B cell (primary cell): ENCODE data around the gene EDDM3A. TPM values are rescaled to one million over a fixed set of nuclear protein-coding genes. Genes with fewer than 3 reads are reported as not detected.

Experiments
- ATAC-seq: fragments of 200-7000 bp; cut with Tn5 transposase; one replicate; pipeline ENCODE4 v1.10.0; 2021; ENCODE audit warnings: low read depth, mild to moderate bottlenecking, moderate number of reproducible peaks, moderate library complexity
- CTCF ChIA-PET: fragments of 350-600 bp; sonication (Branson Sonifier 250); formaldehyde crosslinking; loops from one replicate; lab custom pipeline; 2021; ENCODE audit warnings: antibody characterized with exemption, inconsistent platforms; lab: Charles Lee
- POLR2A ChIA-PET: fragments of 350-600 bp; sonication (Branson Sonifier 250); formaldehyde crosslinking; loops from one replicate; lab custom pipeline; 2021; ENCODE audit warnings: antibody characterized with exemption; lab: Charles Lee
- DNase-seq: peaks from one replicate; pipeline ENCODE4 v3.0.0; 2013
- H2AFZ ChIP-seq: 2 replicates; pipeline ENCODE4 v1.6.1; 2012; ENCODE audit warnings: mild to moderate bottlenecking, low read depth, low read length; ENCODE audit not compliant: insufficient read depth, poor library complexity, severe bottlenecking
- H3K27ac ChIP-seq, 2 donors: 1 replicate in 1 of 2; 2 replicates in 1 of 2; pipeline ENCODE4 v1.5.1; 2012 to 2013; ENCODE audit warnings: low read length in 2 of 2, mild to moderate bottlenecking in 2 of 2, moderate library complexity in 1 of 2
- H3K27me3 ChIP-seq, 4 experiments: fragments of 200-600 bp in 1 of 4; sonication (generic) in 1 of 4; replicated peaks in 1 of 4; 1 replicate in 2 of 4; 2 replicates in 2 of 4; pipeline versions ENCODE4 v1.6.1 to v1.7.0; 2013 to 2016; ENCODE audit warnings: low read length in 3 of 4, mild to moderate bottlenecking in 2 of 4, mixed read lengths in 1 of 4, moderate library complexity in 1 of 4; ENCODE audit not compliant: insufficient read depth in 4 of 4, control insufficient read depth in 3 of 4; ENCODE audit errors: control extremely low read depth in 1 of 4
- H3K36me3 ChIP-seq, 2 experiments: replicated peaks in 1 of 2; 1 replicate in 1 of 2; 2 replicates in 1 of 2; pipeline versions ENCODE4 v1.6.1 to v1.7.1; 2013; ENCODE audit warnings: low read length in 1 of 2; ENCODE audit not compliant: insufficient read depth in 2 of 2, control insufficient read depth in 1 of 2; ENCODE audit errors: control extremely low read depth in 1 of 2, extremely low read depth in 1 of 2
- H3K4me1 ChIP-seq, 2 donors: fragments of 200-600 bp in 1 of 2; sonication (generic) in 1 of 2; 1 replicate in 1 of 2; 2 replicates in 1 of 2; pipeline versions ENCODE4 v1.5.1 to v1.6.1; 2013 to 2017; ENCODE audit warnings: low read length in 2 of 2; ENCODE audit not compliant: control insufficient read depth in 2 of 2, insufficient read depth in 2 of 2
- H3K4me2 ChIP-seq: replicated peaks from 2 replicates; pipeline ENCODE3; 2012; ENCODE audit warnings: mild to moderate bottlenecking, low read depth, low read length; ENCODE audit not compliant: poor library complexity, severe bottlenecking
- H3K4me3 ChIP-seq, 5 experiments: fragments of 200-600 bp in 1 of 5; sonication (generic) in 1 of 5; 1 replicate in 3 of 5; 2 replicates in 2 of 5; pipeline versions ENCODE4 v1.5.1 to v1.7.0; 2011 to 2016; ENCODE audit warnings: low read length in 4 of 5, mild to moderate bottlenecking in 4 of 5, low read depth in 2 of 5, control low read depth in 1 of 5, moderate library complexity in 1 of 5; ENCODE audit not compliant: insufficient read depth in 1 of 5; ENCODE audit errors: control extremely low read depth in 1 of 5, extremely low read depth in 1 of 5
- H3K79me2 ChIP-seq: fragments of 200-600 bp; sonication (generic); one replicate; pipeline ENCODE4 v1.6.0; 2016; ENCODE audit warnings: low read length; ENCODE audit not compliant: control insufficient read depth, insufficient read depth
- H3K9ac ChIP-seq: fragments of 200-600 bp; sonication (generic); 2 replicates; pipeline ENCODE4 v1.6.1; 2017; ENCODE audit warnings: mild to moderate bottlenecking, low read length, moderate library complexity
- H3K9me3 ChIP-seq, 3 donors: one replicate each; pipeline versions ENCODE4 v1.6.1 to v1.7.1; 2013; ENCODE audit warnings: low read length in 2 of 3; ENCODE audit not compliant: control insufficient read depth in 2 of 3, insufficient read depth in 1 of 3; ENCODE audit errors: control extremely low read depth in 1 of 3
- H4K20me1 ChIP-seq: 2 replicates; pipeline ENCODE4 v1.6.0; 2012; ENCODE audit warnings: mild to moderate bottlenecking, low read length; ENCODE audit not compliant: insufficient read depth, control insufficient read depth, poor library complexity, severe bottlenecking
- H3K27ac Mint-ChIP-seq: one replicate; pipeline ENCODE4 v1.8.0; 2021; ENCODE audit warnings: mixed read lengths
- H3K27me3 Mint-ChIP-seq: one replicate; pipeline ENCODE4 v1.8.0; 2021; ENCODE audit warnings: mixed read lengths
- H3K4me1 Mint-ChIP-seq: one replicate; pipeline ENCODE4 v1.8.0; 2021; ENCODE audit warnings: mixed read lengths
- H3K4me3 Mint-ChIP-seq: one replicate; pipeline ENCODE4 v1.8.0; 2021; ENCODE audit warnings: mixed read lengths
- H3K9me3 Mint-ChIP-seq: one replicate; pipeline ENCODE4 v1.8.0; 2022; ENCODE audit warnings: mixed read lengths; ENCODE audit not compliant: insufficient read depth
- EZH2 ChIP-seq: IDR thresholded peaks from 2 replicates; pipeline ENCODE4 v1.6.1; 2012; ENCODE audit warnings: borderline replicate concordance, low read depth, mild to moderate bottlenecking, moderate library complexity, low read length; ENCODE audit not compliant: insufficient read depth, poor library complexity, severe bottlenecking
- WGBS: methylation state at CpG from one replicate; pipeline ENCODE4 v1.1.5; 2013; ENCODE audit warnings: missing lambda C conversion rate; ENCODE audit not compliant: insufficient coverage; 5-methylcytosine and 5-hydroxymethylcytosine counted together
- intact Hi-C: fragments of 100-400 bp; cut with micrococcal nuclease; formaldehyde crosslinking; loops from one replicate; pipeline ENCODE4 v1.10.0; 2022
- polyA plus RNA-seq: library from polyadenylated mRNA; depleted of rRNA; stranded (reverse); fragments of >200 nt; gene quantifications from 2 replicates; pipeline ENCODE4 v1.2.3, GENCODE V29; 2012
- total RNA-seq, 2 donors: library from RNA; stranded (reverse); fragments of 120-200 nt in 1 of 2; gene quantifications; 1 replicate in 1 of 2; 2 replicates in 1 of 2; pipeline versions ENCODE4 v1.2.3 to v1.2.4, GENCODE V29; 2013 to 2022
- TF ChIP-seq, protein P1 (sequence below): fragments of 200-600 bp; IDR thresholded peaks from one replicate; pipeline ENCODE4 v1.8.0; 2022; ENCODE audit warnings: antibody characterized with exemption, mild to moderate bottlenecking

EDDM3A gene
- total and polyA plus RNA-seq, 2 donors (not counting 1 experiment from before 2014, with no cell fraction given) = not detected

- Mint-ChIP-seq H3K27ac (no peak overlapping the region), H3K9me3 (no peaks in the 10 kb centered on the region), H3K27me3 (no peaks in the 10 kb centered on the region), H3K4me1 (peaks cover 30% of the 10 kb centered on the region), H3K4me3 (no peak overlapping the region)
- CTCF ChIA-PET = no interaction called here
- Histone ChIP-seq H3K79me2 (peaks cover 69% of the 10 kb centered on the region), H3K9ac (peak overlapping the region; percentile 5), H3K27ac (no peak overlapping the region), H3K36me3 (peaks cover 0 to under 1% of the 10 kb centered on the region in 2 experiments), H2AFZ (no peak overlapping the region), H3K4me1 (peaks cover 6 to 8% of the 10 kb centered on the region in 2 donors), H3K4me2 (peak overlapping the region; percentile 4), H4K20me1 (no peaks in the 10 kb centered on the region), H3K27me3 (no peaks in the 10 kb centered on the region), H3K9me3 (no peaks in the 10 kb centered on the region), H3K4me3 (no peak overlapping the region)
- no peak for ATAC-seq
- no peak for DNase-seq
- no CpG with 5 or more reads among the region's 2 CpGs for WGBS
- POLR2A ChIA-PET = no interaction called here
- TF ChIP-seq, protein P1, sequence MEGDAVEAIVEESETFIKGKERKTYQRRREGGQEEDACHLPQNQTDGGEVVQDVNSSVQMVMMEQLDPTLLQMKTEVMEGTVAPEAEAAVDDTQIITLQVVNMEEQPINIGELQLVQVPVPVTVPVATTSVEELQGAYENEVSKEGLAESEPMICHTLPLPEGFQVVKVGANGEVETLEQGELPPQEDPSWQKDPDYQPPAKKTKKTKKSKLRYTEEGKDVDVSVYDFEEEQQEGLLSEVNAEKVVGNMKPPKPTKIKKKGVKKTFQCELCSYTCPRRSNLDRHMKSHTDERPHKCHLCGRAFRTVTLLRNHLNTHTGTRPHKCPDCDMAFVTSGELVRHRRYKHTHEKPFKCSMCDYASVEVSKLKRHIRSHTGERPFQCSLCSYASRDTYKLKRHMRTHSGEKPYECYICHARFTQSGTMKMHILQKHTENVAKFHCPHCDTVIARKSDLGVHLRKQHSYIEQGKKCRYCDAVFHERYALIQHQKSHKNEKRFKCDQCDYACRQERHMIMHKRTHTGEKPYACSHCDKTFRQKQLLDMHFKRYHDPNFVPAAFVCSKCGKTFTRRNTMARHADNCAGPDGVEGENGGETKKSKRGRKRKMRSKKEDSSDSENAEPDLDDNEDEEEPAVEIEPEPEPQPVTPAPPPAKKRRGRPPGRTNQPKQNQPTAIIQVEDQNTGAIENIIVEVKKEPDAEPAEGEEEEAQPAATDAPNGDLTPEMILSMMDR = no peak
- no peak for TF ChIP-seq EZH2
- intact Hi-C loops = no loop called here
Measured at GRCh38 chr14:20791597-20791996, 45.9 kb downstream of the EDDM3A start.

GRCh38 chr14:20792556-20792955 is 46.9 kb downstream of the EDDM3A start:
- H3K9me3 ChIP-seq = no peaks in the 10 kb centered on the region
- peaks cover 5 to 9% of the 10 kb centered on the region in 2 donors for H3K4me1 ChIP-seq
- no peak overlapping the region for H3K27ac Mint-ChIP-seq
- no peak overlapping the region for H3K9ac ChIP-seq
- no peak for TF ChIP-seq EZH2
- TF ChIP-seq, protein P1 = no peak
- H4K20me1 ChIP-seq = no peaks in the 10 kb centered on the region
- peaks cover 59% of the 10 kb centered on the region for H3K79me2 ChIP-seq
- H3K27me3 Mint-ChIP-seq = no peaks in the 10 kb centered on the region
- no peaks in the 10 kb centered on the region for H3K36me3 ChIP-seq
- no peak overlapping the region for H3K27ac ChIP-seq
- H3K4me2 ChIP-seq = no peak overlapping the region
- H3K4me3 ChIP-seq = no peak overlapping the region
- peaks cover 25% of the 10 kb centered on the region for H3K4me1 Mint-ChIP-seq
- intact Hi-C loops = no loop called here
- DNase-seq (no peak), ATAC-seq (no peak)
- no peak overlapping the region for H2AFZ ChIP-seq
- no peaks in the 10 kb centered on the region for H3K27me3 ChIP-seq
- CTCF ChIA-PET = no interaction called here
- POLR2A ChIA-PET = no interaction called here
- no CpG with 5 or more reads among the region's 4 CpGs for WGBS
- H3K9me3 Mint-ChIP-seq = no peaks in the 10 kb centered on the region
- H3K4me3 Mint-ChIP-seq = no peak overlapping the region
